OCI-LY3 (cell line): ENCODE results near the gene MAD2L1BP.

ENCODE experiments used
- EZH2phosphoT487 ChIP-seq: fragments of 200-600 bp; shearing (Covaris generic); IDR thresholded peaks from 2 replicates; pipeline ENCODE4 v1.6.1; 2018; ENCODE audit warnings: antibody characterized with exemption, mixed run types, low read depth
- TF ChIP-seq, protein P1 (sequence below): fragments of 200-600, 300-600 bp; sonication (generic); IDR thresholded peaks from 2 replicates; pipeline ENCODE4 v1.5.1; 2014; ENCODE audit warnings: antibody characterized with exemption, low read length, low read depth

DNA sequence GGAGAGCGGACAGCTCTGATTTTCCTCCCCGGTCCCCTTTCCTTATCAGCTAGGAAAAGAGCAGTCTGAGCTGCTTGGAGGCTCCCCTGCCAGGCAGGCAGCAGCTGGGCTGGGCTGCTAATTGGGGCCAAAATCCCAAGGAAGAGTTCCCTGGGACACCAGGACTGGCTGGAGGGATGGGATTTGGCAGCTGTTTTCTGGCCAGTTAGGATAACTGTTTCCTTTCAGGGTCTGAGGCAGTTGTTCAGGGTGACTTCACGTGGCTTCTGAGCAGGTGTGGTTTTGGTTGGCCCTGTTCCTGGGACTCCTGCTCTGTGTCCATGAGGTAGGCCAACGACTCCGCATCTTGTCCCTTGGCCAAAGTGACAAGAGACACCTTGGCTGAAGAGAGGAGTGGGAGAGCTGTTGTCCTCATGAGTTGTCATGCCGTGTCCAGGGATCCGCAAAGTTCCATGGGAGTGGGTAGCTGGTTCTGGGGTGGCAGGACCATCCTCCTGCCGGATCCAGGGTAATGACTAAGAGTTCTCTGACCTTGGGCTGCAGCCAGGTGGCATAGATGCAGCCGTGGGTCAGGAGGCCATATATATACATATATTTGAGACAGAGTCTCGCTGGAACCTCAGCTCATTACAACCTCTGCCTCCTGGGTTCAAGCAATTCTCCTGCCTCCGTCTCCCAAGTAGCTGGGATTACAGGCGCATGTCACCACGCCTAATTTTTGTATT lies 30.7 kb downstream of the MAD2L1BP start:
- TF ChIP-seq, protein P1, sequence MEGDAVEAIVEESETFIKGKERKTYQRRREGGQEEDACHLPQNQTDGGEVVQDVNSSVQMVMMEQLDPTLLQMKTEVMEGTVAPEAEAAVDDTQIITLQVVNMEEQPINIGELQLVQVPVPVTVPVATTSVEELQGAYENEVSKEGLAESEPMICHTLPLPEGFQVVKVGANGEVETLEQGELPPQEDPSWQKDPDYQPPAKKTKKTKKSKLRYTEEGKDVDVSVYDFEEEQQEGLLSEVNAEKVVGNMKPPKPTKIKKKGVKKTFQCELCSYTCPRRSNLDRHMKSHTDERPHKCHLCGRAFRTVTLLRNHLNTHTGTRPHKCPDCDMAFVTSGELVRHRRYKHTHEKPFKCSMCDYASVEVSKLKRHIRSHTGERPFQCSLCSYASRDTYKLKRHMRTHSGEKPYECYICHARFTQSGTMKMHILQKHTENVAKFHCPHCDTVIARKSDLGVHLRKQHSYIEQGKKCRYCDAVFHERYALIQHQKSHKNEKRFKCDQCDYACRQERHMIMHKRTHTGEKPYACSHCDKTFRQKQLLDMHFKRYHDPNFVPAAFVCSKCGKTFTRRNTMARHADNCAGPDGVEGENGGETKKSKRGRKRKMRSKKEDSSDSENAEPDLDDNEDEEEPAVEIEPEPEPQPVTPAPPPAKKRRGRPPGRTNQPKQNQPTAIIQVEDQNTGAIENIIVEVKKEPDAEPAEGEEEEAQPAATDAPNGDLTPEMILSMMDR: no peak
- TF ChIP-seq EZH2phosphoT487: no peak
